ENCODE results near the gene ALKBH7.
"Not testable (repeated sequence)": the region's sequence is repeated elsewhere in the genome, so short reads cannot be mapped to it uniquely, and the experiment has no call there.

Gene ALKBH7

GRCh38 chr19:6392221-6393073 is 19.9 kb downstream of the ALKBH7 start:
- TF ChIP-seq CTCF (IDR thresholded peaks at IDR 0.05; ENCODE audit: borderline replicate concordance, insufficient read depth, low read depth, low read length): no peak
- H3K4me3 ChIP-seq (ENCODE audit: low read depth, low read length): peak overlapping the region; percentile 89

GRCh38 chr19:6393074-6393982 is 20.7 kb downstream of the ALKBH7 start, which contains the start of gene GTF2F1:
TSS of gene GTF2F1 (minus strand) at chr19:6393164. CDS start at chr19:6392995, 169 bp downstream.
- TF ChIP-seq CTCF (IDR thresholded peaks at IDR 0.05; ENCODE audit: borderline replicate concordance, insufficient read depth, low read depth, low read length): peak; percentile 31; the same call in 1 of the 2 replicates
- H3K4me3 ChIP-seq (ENCODE audit: low read depth, low read length): peak within 1 kb of the TSS; percentile 89

- TF ChIP-seq CTCF (IDR thresholded peaks at IDR 0.05; ENCODE audit: borderline replicate concordance, insufficient read depth, low read depth, low read length): no peak
Observed at GRCh38 chr19:6393983-6394412, 21.4 kb downstream of the ALKBH7 start.

GRCh38 chr19:6394831-6395230 is 22.2 kb downstream of the ALKBH7 start:
- H3K4me3 ChIP-seq (ENCODE audit: low read depth, low read length): no peak overlapping the region
- TF ChIP-seq CTCF (IDR thresholded peaks at IDR 0.05; ENCODE audit: borderline replicate concordance, insufficient read depth, low read depth, low read length): no peak

More at GRCh38 chr19:6393983-6394412, 21.4 kb downstream of the ALKBH7 start:
- peak overlapping the region; percentile 89 for H3K4me3 ChIP-seq (ENCODE audit: low read depth, low read length)

GRCh38 chr19:6396305-6396704 is 23.7 kb downstream of the ALKBH7 start:
- TF ChIP-seq CTCF (IDR thresholded peaks at IDR 0.05; ENCODE audit: borderline replicate concordance, insufficient read depth, low read depth, low read length): no peak
- no peak overlapping the region for H3K4me3 ChIP-seq (ENCODE audit: low read depth, low read length)

GRCh38 chr19:6400062-6400944 is 27.7 kb downstream of the ALKBH7 start:
- H3K4me3 ChIP-seq (ENCODE audit: low read depth, low read length): not testable (repeated sequence)

Measured in GM12875 (cell line).